HG02870 (cell line): ENCODE data around the gene MYEF2.
A peak's percentile ranks its signal among the peaks of the same experiment; 100 is the strongest.

Source experiments
- ATAC-seq: cut with Tn5 transposase; IDR thresholded peaks from one replicate; pipeline ENCODE4 v1.9.1; 2021; ENCODE audit warnings: mild to moderate bottlenecking, moderate library complexity; ENCODE audit not compliant: unreplicated experiment

The MYEF2 gene

DNA sequence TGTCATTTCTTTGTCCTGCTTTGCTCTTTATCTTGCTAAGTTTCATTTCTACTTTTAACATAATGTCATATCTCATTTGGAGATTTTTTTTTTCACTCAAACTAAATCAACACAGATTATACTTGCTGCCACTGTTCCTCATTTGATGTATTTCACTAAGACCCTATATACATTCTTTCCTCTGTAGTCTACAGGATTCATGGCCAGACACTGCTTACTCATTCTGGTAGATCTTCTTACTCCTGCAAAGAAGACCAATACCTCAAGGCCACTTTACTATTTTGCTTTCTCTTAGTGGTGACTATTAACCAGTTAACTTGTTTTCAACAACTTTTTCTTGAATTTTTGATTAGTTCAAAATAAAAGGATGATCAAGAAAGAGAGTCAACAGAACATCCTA lies 30.7 kb downstream of the MYEF2 start:
- peak; percentile 76 for ATAC-seq

- no peak for ATAC-seq
These were observed 32.2 kb downstream of the MYEF2 start for GRCh38 chr15:48145923-48146322.

GRCh38 chr15:48144889-48145288 lies 33.2 kb downstream of the MYEF2 start:
- ATAC-seq: peak; percentile 68

DNA sequence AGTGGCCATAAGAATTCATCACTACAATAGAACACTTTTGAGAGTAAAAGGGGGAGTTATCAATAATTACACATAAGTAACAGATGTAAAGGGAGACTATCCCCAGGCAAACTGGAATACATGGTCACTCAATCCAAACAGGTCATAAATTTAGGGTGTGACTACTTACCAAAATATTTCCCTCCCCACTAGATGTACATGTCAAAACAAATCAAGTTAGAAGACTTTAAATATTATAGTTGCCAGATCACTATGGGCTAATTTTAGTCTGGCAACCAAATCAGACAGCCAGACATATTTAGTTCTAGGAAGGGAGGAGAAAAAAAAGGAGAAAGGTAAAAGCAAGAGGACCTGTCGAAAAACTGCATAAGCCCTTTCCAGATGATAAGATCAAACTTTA lies 34.2 kb downstream of the MYEF2 start:
- no peak for ATAC-seq

DNA sequence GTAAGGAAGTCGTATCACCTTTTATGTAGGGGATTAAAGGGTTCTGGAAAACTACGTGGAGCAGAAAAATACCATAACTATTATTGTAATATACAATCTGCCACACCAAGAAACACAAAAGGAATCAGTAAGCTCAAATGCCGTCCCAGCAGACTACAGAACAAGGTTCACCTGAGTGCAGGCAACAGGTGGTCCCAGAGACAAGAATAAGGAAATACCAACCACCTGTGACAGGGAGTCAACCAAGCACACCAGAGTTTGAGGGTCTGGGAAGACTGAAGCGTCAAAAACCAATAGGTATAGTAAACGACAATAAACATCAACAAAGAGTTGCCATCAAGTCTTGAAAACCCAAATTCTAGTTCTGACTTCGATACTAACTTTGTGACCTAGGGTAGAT lies 45.2 kb downstream of the MYEF2 start:
- no peak for ATAC-seq

DNA sequence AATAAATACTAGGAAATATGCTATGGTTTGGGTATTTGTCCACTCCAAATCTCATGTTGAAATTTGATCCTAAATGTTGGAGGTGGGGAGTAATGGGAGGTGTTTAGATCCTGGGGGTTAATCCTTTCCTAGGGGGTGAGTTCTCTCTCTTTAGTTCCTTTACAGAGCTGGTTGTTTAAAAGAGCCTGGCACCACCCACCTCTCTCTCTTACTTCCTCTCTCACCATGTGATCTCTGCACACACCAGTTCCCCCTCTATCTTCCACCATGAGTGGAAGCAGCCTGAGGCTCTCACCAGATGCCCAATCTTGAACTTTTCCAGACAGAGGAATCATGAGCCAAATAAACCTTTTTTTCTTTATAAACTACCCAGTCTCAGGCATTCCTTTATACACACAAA lies 46.8 kb downstream of the MYEF2 start:
- ATAC-seq: no peak

DNA sequence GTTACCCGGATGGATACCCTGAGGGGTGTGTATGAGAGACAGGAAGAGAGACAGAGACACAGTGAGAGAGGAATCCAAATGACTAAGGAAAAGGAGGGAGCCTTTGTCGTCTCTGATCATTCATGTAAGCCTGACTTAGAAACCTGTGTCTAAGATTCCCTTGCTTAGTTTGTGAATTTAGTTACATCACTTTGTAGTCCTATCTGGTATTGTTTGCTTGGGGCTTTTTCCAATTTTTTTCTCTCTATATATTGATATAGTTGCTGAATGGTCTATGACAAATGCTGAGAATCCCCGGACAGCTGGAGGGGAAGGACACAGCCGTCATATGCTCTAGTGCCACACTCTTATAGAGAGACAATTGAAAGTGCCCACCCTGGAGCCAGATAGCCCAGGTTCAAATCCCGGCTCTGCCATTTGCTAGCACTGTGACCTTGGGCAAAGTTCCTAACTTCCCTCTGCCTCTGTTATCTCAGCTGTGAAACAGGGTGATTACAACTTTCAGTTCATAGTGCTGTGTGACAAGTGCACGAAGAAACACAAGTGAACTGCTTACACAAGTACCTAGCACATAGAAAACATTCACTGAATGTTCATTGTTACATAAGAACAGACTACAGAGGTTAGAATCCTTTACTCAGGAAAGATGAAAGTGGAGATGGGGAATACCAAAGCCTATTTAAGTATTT lies 51.3 kb downstream of the MYEF2 start:
- no peak for ATAC-seq

DNA sequence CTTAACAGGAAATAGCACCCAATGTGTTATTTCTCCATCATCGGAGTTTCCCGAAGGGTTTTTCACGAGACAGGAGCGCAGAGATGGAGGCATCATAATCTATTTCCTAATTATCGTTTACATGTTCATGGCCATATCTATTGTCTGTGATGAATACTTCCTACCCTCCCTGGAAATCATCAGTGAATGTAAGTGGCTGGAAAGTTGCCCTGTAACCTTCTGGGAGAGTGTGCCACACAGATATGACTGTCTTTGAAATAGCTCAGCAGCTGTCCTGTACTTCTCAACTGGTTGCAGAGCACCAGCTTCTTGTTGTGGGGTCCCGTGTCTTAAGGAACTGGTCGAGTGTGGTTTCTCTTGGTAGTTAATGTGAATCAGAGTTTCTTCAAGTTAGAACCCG lies 56.2 kb downstream of the MYEF2 start:
- no peak for ATAC-seq

- no peak for ATAC-seq
These were observed 57.4 kb downstream of the MYEF2 start, which contains the start of gene SLC24A5 for GRCh38 chr15:48120745-48121144. TSS of gene SLC24A5 (plus strand) at chr15:48120990. CDS start at chr15:48121045, 55 bp downstream.

GRCh38 chr15:48119277-48119676 lies 58.8 kb downstream of the MYEF2 start:
- no peak for ATAC-seq

DNA sequence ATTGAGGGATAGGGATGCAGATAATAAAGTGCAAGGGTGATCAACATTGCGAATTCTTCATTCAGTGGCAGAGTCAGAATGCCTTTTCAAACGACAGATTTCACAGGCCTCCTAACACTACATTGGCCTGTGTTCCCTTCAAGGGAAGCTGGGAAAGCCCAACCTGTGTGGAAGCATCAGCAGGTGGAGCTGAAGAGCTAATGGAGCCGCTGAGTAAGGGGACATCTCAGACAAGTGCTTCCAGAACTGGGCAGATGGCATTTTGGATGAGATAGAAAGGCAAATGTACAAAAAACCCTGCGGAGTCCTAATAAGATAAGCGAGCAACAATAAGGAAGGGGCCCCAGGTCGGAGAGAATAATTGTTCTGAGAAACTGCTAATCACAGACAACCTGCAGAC lies 65.9 kb downstream of the MYEF2 start:
- no peak for ATAC-seq

GRCh38 chr15:48109856-48110531 lies 68.1 kb downstream of the MYEF2 start:
- ATAC-seq: no peak

DNA sequence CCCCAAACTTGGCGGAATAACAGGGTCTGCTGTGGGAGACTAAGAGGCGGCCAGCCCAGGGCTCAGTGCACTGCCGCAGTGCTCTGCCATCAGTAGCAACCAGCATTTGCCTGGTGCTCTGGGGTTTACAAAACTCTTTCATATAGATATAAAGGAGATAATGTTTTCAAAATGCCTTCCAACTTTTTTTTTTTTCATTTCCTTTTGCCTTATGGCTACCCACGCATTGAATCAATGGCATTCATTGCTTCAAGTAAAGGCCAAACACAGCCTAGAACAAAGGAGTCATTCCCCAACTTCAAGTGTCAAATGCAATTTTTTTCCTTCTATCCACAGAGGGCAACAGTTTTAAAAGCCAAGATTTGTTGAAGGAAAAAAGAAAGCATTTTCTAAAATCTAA lies 68.9 kb downstream of the MYEF2 start:
- no peak for ATAC-seq

- ATAC-seq: no peak
These were observed 72.2 kb downstream of the MYEF2 start for GRCh38 chr15:48105936-48106335.

DNA sequence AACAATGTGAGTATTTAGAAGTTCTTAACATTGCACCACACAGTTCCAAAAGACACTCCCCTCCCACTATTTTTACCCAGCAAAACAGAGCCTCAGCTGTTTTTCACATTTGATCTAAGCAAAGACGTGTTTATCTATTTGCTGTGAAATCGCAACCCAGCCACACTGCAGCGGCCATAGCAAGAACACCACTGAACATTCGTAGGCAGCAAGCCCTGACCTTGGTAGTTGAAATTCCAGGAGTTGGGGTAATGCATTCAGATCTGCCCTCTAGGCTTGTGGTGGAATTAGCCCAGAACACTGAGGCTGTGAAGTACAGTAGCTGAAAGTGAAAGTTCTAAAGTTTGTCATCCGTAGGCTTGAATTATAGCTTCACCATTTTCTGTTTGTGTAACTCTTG lies 74.4 kb downstream of the MYEF2 start:
- no peak for ATAC-seq

DNA sequence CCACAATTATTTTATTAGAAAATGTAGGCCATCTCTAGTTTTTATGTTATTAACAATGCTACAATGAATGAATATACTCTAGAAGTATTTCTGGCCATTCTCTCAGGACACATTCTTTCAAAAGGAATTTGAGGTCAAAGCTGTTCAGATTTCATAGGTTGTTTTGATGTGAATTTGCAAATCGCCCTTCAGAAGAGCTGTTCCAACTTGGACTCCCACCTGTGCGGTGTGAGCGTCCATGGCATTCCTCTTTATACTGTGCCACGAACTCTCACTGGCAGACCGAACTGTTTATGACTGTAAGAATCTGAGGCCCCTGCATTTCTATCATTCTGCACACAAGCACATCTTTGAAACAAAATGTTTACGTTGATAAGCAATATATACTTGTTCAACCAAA lies 75.9 kb downstream of the MYEF2 start:
- ATAC-seq: no peak

GRCh38 chr15:48101376-48101961 lies 76.6 kb downstream of the MYEF2 start:
- ATAC-seq: no peak

DNA sequence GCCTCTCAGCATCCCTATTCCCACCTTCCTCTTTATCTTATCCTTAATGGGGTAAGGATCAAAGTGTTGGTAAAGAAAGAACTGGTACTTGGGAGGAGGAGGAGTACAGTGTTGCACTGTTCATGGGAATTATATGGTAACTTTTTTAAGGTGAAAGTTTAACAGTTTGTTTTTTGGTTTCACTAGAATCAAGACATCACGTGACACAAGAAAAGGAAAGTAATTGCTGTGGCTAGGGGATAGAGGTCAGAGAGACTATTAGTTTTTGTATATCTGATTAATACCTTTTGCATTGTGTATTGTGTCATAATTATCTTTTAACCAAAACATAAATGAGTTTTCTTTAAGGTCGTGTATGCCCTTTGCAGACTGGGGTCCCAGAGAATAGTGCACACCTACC lies 80.8 kb downstream of the MYEF2 start:
- no peak for ATAC-seq

DNA sequence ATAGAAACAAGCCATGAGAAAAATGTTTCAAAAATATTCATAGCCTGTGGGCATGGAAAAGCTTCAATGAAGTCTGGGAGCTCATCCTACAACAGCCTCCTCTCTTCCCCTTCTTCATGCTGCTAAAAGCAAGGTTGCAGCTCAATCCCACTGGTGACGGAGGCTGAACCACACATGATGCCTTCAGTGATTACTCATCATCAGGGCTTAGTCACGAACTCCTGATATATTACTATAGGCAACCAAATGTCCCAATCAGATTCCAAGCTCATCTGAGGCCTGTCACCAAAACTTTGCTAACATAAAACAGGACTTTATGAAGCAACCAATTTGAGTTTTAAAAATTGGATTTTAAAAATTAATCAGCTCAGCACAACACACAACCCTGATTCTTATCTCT lies 81.3 kb downstream of the MYEF2 start:
- peak; percentile 46 for ATAC-seq

DNA sequence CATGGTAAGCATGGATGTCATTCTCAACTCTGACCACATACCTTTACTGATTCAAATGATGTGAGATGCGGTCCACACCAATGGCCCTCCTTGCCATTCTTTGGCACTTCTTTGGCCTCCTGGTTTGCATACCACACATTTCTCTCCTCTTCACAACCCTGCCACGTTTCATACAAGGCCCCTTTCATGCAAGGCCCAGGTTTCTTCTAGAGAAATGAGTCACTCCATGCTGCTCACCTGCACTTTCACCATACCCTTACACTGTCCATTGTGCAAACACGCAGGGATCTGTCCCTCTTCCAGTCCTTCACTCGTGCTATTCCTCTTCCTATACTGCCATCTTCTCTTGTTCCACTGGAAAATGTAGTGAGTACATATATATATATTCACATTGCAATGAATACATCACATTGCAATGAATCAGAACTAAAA lies 81.7 kb downstream of the MYEF2 start:
- ATAC-seq: peak; percentile 96

DNA sequence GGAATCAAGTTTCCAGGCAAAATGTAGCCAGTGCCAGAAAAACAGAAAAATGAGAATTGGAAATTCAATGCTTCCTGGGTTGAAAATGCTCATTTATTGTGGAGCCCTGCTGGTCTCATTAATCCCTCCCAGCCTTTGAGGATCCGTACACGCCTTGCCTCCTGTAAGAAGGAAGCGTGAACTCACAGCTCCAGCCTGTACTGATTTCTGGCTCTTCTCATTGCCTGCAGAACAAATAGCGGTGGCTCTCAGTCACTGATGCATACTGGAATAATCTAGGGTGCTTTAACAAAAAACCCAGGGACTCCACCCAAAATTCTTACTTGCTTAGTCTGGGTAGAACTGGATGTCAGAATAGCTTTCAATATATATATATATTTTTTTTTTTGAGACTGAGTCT lies 86.6 kb downstream of the MYEF2 start:
- ATAC-seq: no peak

DNA sequence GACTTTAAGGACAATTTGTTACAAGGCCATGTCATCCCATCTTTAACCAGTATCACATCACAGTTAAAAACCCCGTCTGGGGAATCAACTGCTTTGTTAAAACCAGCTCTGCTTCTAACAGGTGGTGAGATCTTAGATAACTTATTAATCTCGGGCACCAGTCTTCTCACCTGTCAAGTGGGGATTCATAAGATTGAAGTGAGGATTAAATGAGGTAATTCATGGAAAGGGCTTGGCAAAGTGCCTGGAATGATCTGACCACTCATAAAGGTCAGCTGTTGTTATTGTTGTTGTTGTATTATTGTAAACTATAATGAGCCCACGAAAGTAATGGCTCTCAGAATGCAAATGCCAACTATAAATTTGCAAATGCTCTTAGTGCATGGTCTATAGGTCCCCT lies 87.4 kb downstream of the MYEF2 start:
- no peak for ATAC-seq
